ENCODE results near the gene LY6G6D. TPM values are rescaled to one million over a fixed set of nuclear protein-coding genes. Genes with fewer than 3 reads are reported as not detected.

LY6G6D gene
- total RNA-seq, 1 experiment from 2014 or later: not detected

GRCh38 chr6:31710523-31711219, 4.5 kb upstream of the LY6G6D start:
- Histone ChIP-seq H3F3A (ENCODE audit: low read length, unreplicated experiment) (no peaks in the 10 kb centered on the region), H3K79me2 (ENCODE audit: low read length) (no peaks in the 10 kb centered on the region), H3K4me1 (ENCODE audit: insufficient read depth, low read length) (no peaks in the 10 kb centered on the region), H4K20me1 (ENCODE audit: low read length) (no peaks in the 10 kb centered on the region), H3K9me3 (ENCODE audit: low read length) (no peaks in the 10 kb centered on the region), H3K27ac (ENCODE audit: low read length) (no peak overlapping the region), H3K9ac (ENCODE audit: low read length) (no peak overlapping the region), H2AFZ (ENCODE audit: low read length) (no peak overlapping the region), H3K4me2 (ENCODE audit: low read length) (no peak overlapping the region), H3K9me2 (replicated peaks; ENCODE audit: low read length) (no peaks in the 10 kb centered on the region), H3K27me3 (ENCODE audit: low read length) (no peaks in the 10 kb centered on the region), H3K36me3 (ENCODE audit: low read depth, low read length) (no peaks in the 10 kb centered on the region), H3K4me3 (ENCODE audit: low read length) (no peak overlapping the region)
- ATAC-seq: no peak
- DNase-seq: no peak
- intact Hi-C loops (cut with micrococcal nuclease): loop anchor here (10.0 kb wide), 1 partner anchor 54 kb away; the partner anchor contains the start of gene SAPCD1
- CTCF ChIA-PET: no interaction called here
- POLR2A ChIA-PET (ENCODE audit: unreplicated experiment): no interaction called here
- BruUV-seq (replicated peaks): no TSS peak
- TF ChIP-seq CTCF (conservative IDR thresholded peaks at IDR 0.05; ENCODE audit: low read depth, low read length): no peak
- no peak for TF ChIP-seq EZH2 (IDR thresholded peaks at IDR 0.05; ENCODE audit: low read length, unreplicated experiment)
- TF ChIP-seq EZH2phosphoT487 (IDR thresholded peaks at IDR 0.05; ENCODE audit: borderline replicate concordance, low read length): no peak

- ATAC-seq (no peak), DNase-seq (no peak)
- Histone ChIP-seq H3K9me3 (ENCODE audit: low read length) (no peaks in the 10 kb centered on the region), H3K9me2 (replicated peaks; ENCODE audit: low read length) (no peaks in the 10 kb centered on the region), H3K4me2 (ENCODE audit: low read length) (no peak overlapping the region), H3K36me3 (ENCODE audit: low read depth, low read length) (no peaks in the 10 kb centered on the region), H4K20me1 (ENCODE audit: low read length) (no peaks in the 10 kb centered on the region), H3K79me2 (ENCODE audit: low read length) (no peaks in the 10 kb centered on the region), H3F3A (ENCODE audit: low read length, unreplicated experiment) (no peaks in the 10 kb centered on the region), H3K27me3 (ENCODE audit: low read length) (no peaks in the 10 kb centered on the region), H3K27ac (ENCODE audit: low read length) (no peak overlapping the region), H3K9ac (ENCODE audit: low read length) (no peak overlapping the region), H2AFZ (ENCODE audit: low read length) (no peak overlapping the region), H3K4me3 (ENCODE audit: low read length) (no peak overlapping the region), H3K4me1 (ENCODE audit: insufficient read depth, low read length) (no peaks in the 10 kb centered on the region)
- CTCF ChIA-PET: no interaction called here
- intact Hi-C loops (cut with micrococcal nuclease): loop anchor here (10.0 kb wide), 1 partner anchor 54 kb away; the partner anchor contains the start of gene SAPCD1
- POLR2A ChIA-PET (ENCODE audit: unreplicated experiment): no interaction called here
- no peak for TF ChIP-seq EZH2 (IDR thresholded peaks at IDR 0.05; ENCODE audit: low read length, unreplicated experiment)
- TF ChIP-seq CTCF (conservative IDR thresholded peaks at IDR 0.05; ENCODE audit: low read depth, low read length): no peak
- no peak for TF ChIP-seq EZH2phosphoT487 (IDR thresholded peaks at IDR 0.05; ENCODE audit: borderline replicate concordance, low read length)
- no TSS peak for BruUV-seq (replicated peaks)
These were observed 3.9 kb upstream of the LY6G6D start for GRCh38 chr6:31711233-31711632.

DNA sequence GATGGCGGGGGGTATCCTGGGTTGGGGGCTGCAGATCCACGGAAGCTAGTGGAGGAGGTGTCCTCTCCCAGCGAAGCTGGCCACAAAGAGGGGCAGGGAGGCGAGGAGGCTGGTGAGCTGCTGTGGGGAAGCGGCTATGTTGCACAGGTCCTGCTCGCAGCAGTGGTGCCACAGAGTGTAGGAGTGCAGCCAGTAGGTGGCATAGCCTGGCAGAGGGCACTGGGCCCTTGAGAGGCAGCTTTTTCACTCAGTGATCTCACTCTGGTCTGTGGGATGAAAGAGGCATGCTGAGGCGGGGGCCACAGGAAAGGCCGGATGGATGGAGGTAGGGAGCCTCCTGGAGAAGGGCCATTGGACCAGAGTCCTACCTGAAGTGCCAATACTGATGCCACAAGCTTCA, 2.9 kb upstream of the LY6G6D start:
- CTCF ChIA-PET: no interaction called here
- Histone ChIP-seq H3K36me3 (ENCODE audit: low read depth, low read length) (no peaks in the 10 kb centered on the region), H4K20me1 (ENCODE audit: low read length) (no peaks in the 10 kb centered on the region), H3K9ac (ENCODE audit: low read length) (no peak overlapping the region), H3K9me3 (ENCODE audit: low read length) (no peaks in the 10 kb centered on the region), H2AFZ (ENCODE audit: low read length) (no peak overlapping the region), H3K27me3 (ENCODE audit: low read length) (no peaks in the 10 kb centered on the region), H3K27ac (ENCODE audit: low read length) (no peak overlapping the region), H3K9me2 (replicated peaks; ENCODE audit: low read length) (no peaks in the 10 kb centered on the region), H3K79me2 (ENCODE audit: low read length) (no peaks in the 10 kb centered on the region), H3K4me2 (ENCODE audit: low read length) (no peak overlapping the region), H3K4me1 (ENCODE audit: insufficient read depth, low read length) (peaks cover 2% of the 10 kb centered on the region), H3K4me3 (ENCODE audit: low read length) (no peak overlapping the region), H3F3A (ENCODE audit: low read length, unreplicated experiment) (no peaks in the 10 kb centered on the region)
- TF ChIP-seq CTCF (conservative IDR thresholded peaks at IDR 0.05; ENCODE audit: low read depth, low read length) (peak; percentile 66), EZH2phosphoT487 (IDR thresholded peaks at IDR 0.05; ENCODE audit: borderline replicate concordance, low read length) (no peak)
- ATAC-seq: peak; percentile 97
- no TSS peak for BruUV-seq (replicated peaks)
- peak; percentile 61 for DNase-seq
- intact Hi-C loops (cut with micrococcal nuclease): loop anchor here (1.0 to 10.0 kb wide), 2 partner anchors 53 to 118 kb away; partner anchors contain the start of gene SAPCD1
- POLR2A ChIA-PET (ENCODE audit: unreplicated experiment): interaction anchor here (1.1 kb wide), 1 partner anchor 114 kb away, joined by 3 read pairs; no protein-coding TSS in a partner anchor

Data from PC-3 (cell line).